ENCODE measurements around the gene RPS6KA5.

The RPS6KA5 gene

DNA sequence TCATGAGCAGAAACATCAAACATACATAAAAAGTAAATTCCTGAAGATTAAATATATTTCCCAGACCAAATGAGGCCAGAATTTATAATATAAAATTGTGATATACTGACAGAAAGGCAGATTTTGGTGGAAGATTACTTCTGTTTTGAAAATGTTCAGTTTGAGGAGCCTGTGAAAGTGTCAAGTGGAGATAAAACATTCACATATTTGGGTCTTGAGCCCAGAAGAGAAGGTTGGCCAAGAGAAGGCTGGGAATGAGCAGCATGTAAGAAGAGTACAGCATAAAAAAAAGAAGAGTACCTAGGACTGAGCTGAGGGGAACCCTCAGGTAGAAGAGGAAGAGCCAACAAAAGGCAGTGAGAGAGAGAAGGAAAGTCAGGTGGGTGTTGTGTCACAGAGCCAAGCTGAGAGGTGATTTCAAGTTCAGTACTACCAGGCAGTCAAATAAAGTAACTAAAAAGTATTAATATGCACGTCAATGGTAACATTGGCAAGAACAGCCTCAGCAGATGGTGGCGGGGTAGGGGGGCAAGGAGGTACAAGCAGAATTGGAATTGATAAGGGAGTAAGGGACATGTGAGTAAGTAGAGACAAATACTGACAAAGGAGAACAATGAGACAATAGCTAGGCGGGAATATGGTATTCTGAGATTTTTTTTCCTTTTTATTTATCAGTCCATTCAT, 123.5 kb downstream of the RPS6KA5 start:
- no peaks in the 10 kb centered on the region for H4K20me1 ChIP-seq (ENCODE audit: insufficient read depth, low read length)
- no peaks in the 10 kb centered on the region for H3K27me3 ChIP-seq (ENCODE audit: insufficient read depth, low read length, poor library complexity)
- peaks cover 18% of the 10 kb centered on the region for H3K36me3 ChIP-seq (ENCODE audit: insufficient read depth, low read length)
- H3K9ac ChIP-seq (ENCODE audit: low read depth, low read length): no peak overlapping the region
- H3K79me2 ChIP-seq (ENCODE audit: insufficient read depth, low read length): no peaks in the 10 kb centered on the region
- ATAC-seq (ENCODE audit: insufficient read depth, low read depth): no peak
- H2AFZ ChIP-seq (ENCODE audit: low read depth, low read length): no peak overlapping the region
- no peak for DNase-seq
- H3K27ac ChIP-seq (ENCODE audit: low read length): no peak overlapping the region
- H3K9me3 ChIP-seq (ENCODE audit: insufficient read depth, low read length, severe bottlenecking): peaks cover 23% of the 10 kb centered on the region
- H3K4me1 ChIP-seq (ENCODE audit: insufficient read depth, low read length): no peaks in the 10 kb centered on the region
- no peak for TF ChIP-seq EZH2 (IDR thresholded peaks at IDR 0.05; ENCODE audit: borderline replicate concordance, low read depth, low read length, severe bottlenecking)
- no peak for TF ChIP-seq CTCF (IDR thresholded peaks at IDR 0.05; ENCODE audit: borderline replicate concordance, extremely low read depth, low read length, poor library complexity, severe bottlenecking)
- no peak overlapping the region for H3K4me2 ChIP-seq (ENCODE audit: insufficient read depth, low read length)
- no peak overlapping the region for H3K4me3 ChIP-seq (ENCODE audit: low read depth in 1 of 2, low read length in 2 of 2)

DNA sequence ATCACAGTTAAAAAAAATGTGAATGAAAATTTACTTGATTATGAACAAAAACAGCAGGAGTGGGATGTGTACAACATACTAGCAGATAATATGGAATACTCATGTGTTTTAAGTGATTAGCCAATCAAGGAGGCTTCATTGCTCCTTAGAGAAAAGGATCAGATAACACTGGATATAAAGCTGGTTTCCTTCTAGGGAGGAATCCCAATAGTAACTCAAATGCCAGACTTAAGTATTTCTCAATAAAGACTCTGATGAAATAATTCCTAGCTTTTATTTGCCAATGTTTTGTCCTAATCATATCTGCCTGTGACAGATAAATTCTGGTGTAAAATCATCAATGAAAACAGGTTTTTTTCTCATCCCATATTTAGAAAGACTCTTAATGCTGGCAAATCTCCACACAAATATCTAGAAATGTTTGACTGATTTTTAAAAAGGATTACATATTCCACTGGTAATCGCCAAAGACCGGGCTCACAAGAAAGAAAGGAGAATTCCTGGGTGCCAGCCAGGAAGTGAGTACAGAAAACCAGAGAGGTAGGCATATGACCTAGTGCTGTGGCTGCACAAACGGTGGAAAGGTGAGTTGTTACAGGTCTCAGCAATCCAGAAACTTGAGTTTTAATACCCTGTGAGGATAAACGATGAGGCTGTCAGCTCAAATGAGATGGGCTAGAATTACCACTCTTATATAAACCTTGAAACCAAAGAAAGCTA, 135.7 kb downstream of the RPS6KA5 start:
- H3K27me3 ChIP-seq (ENCODE audit: insufficient read depth, low read length, poor library complexity): no peaks in the 10 kb centered on the region
- H3K4me1 ChIP-seq (ENCODE audit: insufficient read depth, low read length): no peaks in the 10 kb centered on the region
- H3K9ac ChIP-seq (ENCODE audit: low read depth, low read length): no peak overlapping the region
- no peak overlapping the region for H3K4me2 ChIP-seq (ENCODE audit: insufficient read depth, low read length)
- H4K20me1 ChIP-seq (ENCODE audit: insufficient read depth, low read length): no peaks in the 10 kb centered on the region
- no peak for ATAC-seq (ENCODE audit: insufficient read depth, low read depth)
- no peak for TF ChIP-seq EZH2 (IDR thresholded peaks at IDR 0.05; ENCODE audit: borderline replicate concordance, low read depth, low read length, severe bottlenecking)
- H3K4me3 ChIP-seq (ENCODE audit: low read depth in 1 of 2, low read length in 2 of 2): no peak overlapping the region
- H3K36me3 ChIP-seq (ENCODE audit: insufficient read depth, low read length): no peaks in the 10 kb centered on the region
- no peak for DNase-seq
- no peak overlapping the region for H3K27ac ChIP-seq (ENCODE audit: low read length)
- H2AFZ ChIP-seq (ENCODE audit: low read depth, low read length): no peak overlapping the region
- H3K9me3 ChIP-seq (ENCODE audit: insufficient read depth, low read length, severe bottlenecking): no peaks in the 10 kb centered on the region
- no peaks in the 10 kb centered on the region for H3K79me2 ChIP-seq (ENCODE audit: insufficient read depth, low read length)

GRCh38 chr14:90922141-90922540, 138.3 kb downstream of the RPS6KA5 start:
- H3K4me1 ChIP-seq (ENCODE audit: insufficient read depth, low read length): no peaks in the 10 kb centered on the region
- H3K4me2 ChIP-seq (ENCODE audit: insufficient read depth, low read length): no peak overlapping the region
- no peaks in the 10 kb centered on the region; the same call in 1 of the 2 replicates for H3K36me3 ChIP-seq (ENCODE audit: insufficient read depth, low read length)
- ATAC-seq (ENCODE audit: insufficient read depth, low read depth) (no peak), DNase-seq (no peak)
- no peaks in the 10 kb centered on the region for H3K27me3 ChIP-seq (ENCODE audit: insufficient read depth, low read length, poor library complexity)
- no peaks in the 10 kb centered on the region for H4K20me1 ChIP-seq (ENCODE audit: insufficient read depth, low read length)
- H3K9me3 ChIP-seq (ENCODE audit: insufficient read depth, low read length, severe bottlenecking): no peaks in the 10 kb centered on the region
- H3K79me2 ChIP-seq (ENCODE audit: insufficient read depth, low read length): no peaks in the 10 kb centered on the region
- H3K27ac ChIP-seq (ENCODE audit: low read length): no peak overlapping the region
- no peak for TF ChIP-seq EZH2 (IDR thresholded peaks at IDR 0.05; ENCODE audit: borderline replicate concordance, low read depth, low read length, severe bottlenecking)
- no peak for TF ChIP-seq CTCF (IDR thresholded peaks at IDR 0.05; ENCODE audit: borderline replicate concordance, extremely low read depth, low read length, poor library complexity, severe bottlenecking)
- no peak overlapping the region for H2AFZ ChIP-seq (ENCODE audit: low read depth, low read length)
- no peak overlapping the region for H3K4me3 ChIP-seq (ENCODE audit: low read depth in 1 of 2, low read length in 2 of 2)
- H3K9ac ChIP-seq (ENCODE audit: low read depth, low read length): no peak overlapping the region

DNA sequence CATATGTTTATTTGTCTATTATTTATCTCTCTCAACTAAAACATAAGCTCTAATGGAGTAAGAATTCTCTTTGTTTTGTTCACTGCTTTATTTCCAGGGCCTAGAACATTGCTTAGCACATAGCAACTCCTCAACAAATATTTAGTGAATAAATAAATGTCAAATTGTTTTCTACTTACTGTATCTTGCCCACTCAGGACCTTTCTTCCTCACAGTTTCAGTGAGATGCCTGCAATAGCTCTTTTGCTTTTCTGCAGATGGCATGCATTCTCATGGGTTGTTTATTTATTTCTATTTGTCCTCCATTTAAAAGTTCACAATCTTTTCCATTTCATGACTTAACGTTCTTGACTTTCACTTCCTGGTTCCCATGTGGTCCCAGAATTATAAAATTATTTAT, 149.3 kb downstream of the RPS6KA5 start:
- Histone ChIP-seq H3K4me3 (ENCODE audit: low read depth in 1 of 2, low read length in 2 of 2) (no peak overlapping the region), H3K27ac (ENCODE audit: low read length) (no peak overlapping the region), H4K20me1 (ENCODE audit: insufficient read depth, low read length) (no peaks in the 10 kb centered on the region), H3K9me3 (ENCODE audit: insufficient read depth, low read length, severe bottlenecking) (no peaks in the 10 kb centered on the region), H3K79me2 (ENCODE audit: insufficient read depth, low read length) (no peaks in the 10 kb centered on the region), H3K36me3 (ENCODE audit: insufficient read depth, low read length) (no peaks in the 10 kb centered on the region), H3K4me2 (ENCODE audit: insufficient read depth, low read length) (no peak overlapping the region), H3K27me3 (ENCODE audit: insufficient read depth, low read length, poor library complexity) (no peaks in the 10 kb centered on the region), H3K9ac (ENCODE audit: low read depth, low read length) (no peak overlapping the region), H2AFZ (ENCODE audit: low read depth, low read length) (no peak overlapping the region), H3K4me1 (ENCODE audit: insufficient read depth, low read length) (no peaks in the 10 kb centered on the region)
- ATAC-seq (ENCODE audit: insufficient read depth, low read depth): no peak
- no peak for TF ChIP-seq CTCF (IDR thresholded peaks at IDR 0.05; ENCODE audit: borderline replicate concordance, extremely low read depth, low read length, poor library complexity, severe bottlenecking)
- no peak for TF ChIP-seq EZH2 (IDR thresholded peaks at IDR 0.05; ENCODE audit: borderline replicate concordance, low read depth, low read length, severe bottlenecking)
- DNase-seq: no peak
